Parathyroid adenoma (tissue), 2 donors: ENCODE results near the gene B3GNT9.
A peak's percentile ranks its signal among the peaks of the same experiment; 100 is the strongest.

Source experiments
- H2AFZ ChIP-seq: fragments of 300-600 bp; sonication (generic); one replicate; pipeline ENCODE4 v1.7.0; 2017; ENCODE audit warnings: antibody characterized with exemption, mild to moderate bottlenecking
- H3K27ac ChIP-seq: fragments of 300-600 bp; sonication (generic); one replicate; pipeline ENCODE4 v1.7.0; 2017
- H3K27me3 ChIP-seq: fragments of 300-600 bp; sonication (generic); one replicate; pipeline ENCODE4 v1.7.0; 2017; ENCODE audit warnings: low read length; ENCODE audit not compliant: control insufficient read depth, insufficient read depth
- H3K36me3 ChIP-seq: fragments of 300-600 bp; sonication (generic); one replicate; pipeline ENCODE4 v1.7.0; 2017; ENCODE audit warnings: low read length; ENCODE audit not compliant: control insufficient read depth, insufficient read depth
- H3K4me1 ChIP-seq: fragments of 300-600 bp; sonication (generic); one replicate; pipeline ENCODE4 v1.7.0; 2017; ENCODE audit warnings: control low read depth
- H3K4me2 ChIP-seq: fragments of 300-600 bp; sonication (generic); one replicate; pipeline ENCODE4 v1.7.0; 2017; ENCODE audit warnings: low read length
- H3K4me3 ChIP-seq: fragments of 300-600 bp; sonication (generic); one replicate; pipeline ENCODE4 v1.7.0; 2017; ENCODE audit warnings: low read depth, low read length
- H3K79me2 ChIP-seq: fragments of 300-600 bp; sonication (generic); one replicate; pipeline ENCODE4 v1.7.0; 2017; ENCODE audit warnings: control low read depth
- H3K9ac ChIP-seq: fragments of 300-600 bp; sonication (generic); one replicate; pipeline ENCODE4 v1.7.0; 2017; ENCODE audit warnings: mild to moderate bottlenecking
- H3K9me3 ChIP-seq: fragments of 300-600 bp; sonication (generic); one replicate; pipeline ENCODE4 v1.7.0; 2017; ENCODE audit warnings: low read length; ENCODE audit not compliant: control insufficient read depth
- CTCF ChIP-seq: fragments of 300-600 bp; sonication (generic); IDR thresholded peaks from one replicate; pipeline ENCODE4 v1.7.0; 2017; ENCODE audit warnings: antibody characterized with exemption, mild to moderate bottlenecking
- donor health status: primary hyperparathyroidism.

The B3GNT9 gene

GRCh38 chr16:67193536-67193935 lies 42.7 kb upstream of the B3GNT9 start:
- no peak overlapping the region for H3K4me3 ChIP-seq
- H2AFZ ChIP-seq: no peak overlapping the region
- H3K79me2 ChIP-seq: peaks cover 10% of the 10 kb centered on the region
- no peak overlapping the region for H3K4me2 ChIP-seq
- no peak overlapping the region for H3K27ac ChIP-seq
- H3K36me3 ChIP-seq: no peaks in the 10 kb centered on the region
- no peaks in the 10 kb centered on the region for H3K27me3 ChIP-seq
- H3K4me1 ChIP-seq: peaks cover 14% of the 10 kb centered on the region
- H3K9me3 ChIP-seq: no peaks in the 10 kb centered on the region
- no peak for TF ChIP-seq CTCF
- H3K9ac ChIP-seq: no peak overlapping the region

GRCh38 chr16:67192781-67193361 lies 42.1 kb upstream of the B3GNT9 start:
- Histone ChIP-seq H3K27me3 (no peaks in the 10 kb centered on the region), H3K4me2 (peak overlapping the region; percentile 95), H3K36me3 (no peaks in the 10 kb centered on the region), H3K4me3 (peak overlapping the region; percentile 86), H3K9ac (no peak overlapping the region), H2AFZ (no peak overlapping the region), H3K79me2 (peaks cover 10% of the 10 kb centered on the region), H3K27ac (no peak overlapping the region), H3K4me1 (peaks cover 11% of the 10 kb centered on the region), H3K9me3 (no peaks in the 10 kb centered on the region)
- TF ChIP-seq CTCF: no peak

- peak within 1 kb of the TSS; percentile 95 for H3K4me2 ChIP-seq
- peaks cover 11% of the 10 kb centered on the region for H3K4me1 ChIP-seq
- H2AFZ ChIP-seq: peak within 1 kb of the TSS; percentile 71
- H3K9ac ChIP-seq: peak within 1 kb of the TSS; percentile 86
- peak within 1 kb of the TSS; percentile 56 for H3K27ac ChIP-seq
- H3K9me3 ChIP-seq: no peaks in the 10 kb centered on the region
- H3K27me3 ChIP-seq: no peaks in the 10 kb centered on the region
- peak within 1 kb of the TSS; percentile 86 for H3K4me3 ChIP-seq
- no peaks in the 10 kb centered on the region for H3K36me3 ChIP-seq
- peak; percentile 14 for TF ChIP-seq CTCF
- peaks cover 10% of the 10 kb centered on the region for H3K79me2 ChIP-seq
Observed at GRCh38 chr16:67191995-67192681, 41.3 kb upstream of the B3GNT9 start, which contains the start of gene E2F4. Gene E2F4 (plus strand): TSS chr16:67192155. CDS start chr16:67192228, 73 bp downstream.

- Histone ChIP-seq H3K79me2 (peaks cover 10% of the 10 kb centered on the region), H3K9ac (no peak overlapping the region), H3K27me3 (no peaks in the 10 kb centered on the region), H3K4me3 (no peak overlapping the region), H3K9me3 (no peaks in the 10 kb centered on the region), H3K4me2 (peak overlapping the region; percentile 28), H3K27ac (no peak overlapping the region), H3K4me1 (peaks cover 11% of the 10 kb centered on the region), H2AFZ (peak overlapping the region; percentile 1), H3K36me3 (no peaks in the 10 kb centered on the region)
- TF ChIP-seq CTCF: no peak
Observed at GRCh38 chr16:67191411-67191994, 40.7 kb upstream of the B3GNT9 start.
